Neuronal stem cell (in vitro differentiated cells): ENCODE results near the gene LRP1B.
"Not testable (repeated sequence)": the region's sequence is repeated elsewhere in the genome, so short reads cannot be mapped to it uniquely, and the experiment has no call there.

Source experiments
- DNase-seq: peaks from one replicate; pipeline ENCODE4 v3.0.0-alpha.2; 2013; ENCODE audit warnings: low spot score
- H2AFZ ChIP-seq: one replicate; pipeline ENCODE4 v1.6.1; 2013; ENCODE audit warnings: mild to moderate bottlenecking, low read length, inconsistent platforms
- H2AK5ac ChIP-seq: 2 replicates; pipeline ENCODE4 v1.6.1; 2013; ENCODE audit warnings: low read depth, mild to moderate bottlenecking, inconsistent platforms, low read length, moderate library complexity, mixed read lengths
- H2BK120ac ChIP-seq: 2 replicates; pipeline ENCODE4 v1.6.1; 2013; ENCODE audit warnings: low read depth, mild to moderate bottlenecking, inconsistent platforms, low read length, moderate library complexity, mixed read lengths
- H2BK12ac ChIP-seq: one replicate; pipeline ENCODE4 v1.6.1; 2013; ENCODE audit warnings: low read length, inconsistent platforms
- H2BK15ac ChIP-seq: 2 replicates; pipeline ENCODE4 v1.6.1; 2013; ENCODE audit warnings: mild to moderate bottlenecking, low read length, inconsistent platforms, mixed read lengths
- H2BK5ac ChIP-seq: one replicate; pipeline ENCODE4 v1.6.1; 2013; ENCODE audit warnings: inconsistent platforms, mild to moderate bottlenecking, low read length, moderate library complexity
- H3K14ac ChIP-seq: one replicate; pipeline ENCODE4 v1.6.1; 2013; ENCODE audit warnings: low read length, inconsistent platforms
- H3K18ac ChIP-seq: 2 replicates; pipeline ENCODE4 v1.6.1; 2013; ENCODE audit warnings: low read length, inconsistent platforms
- H3K23ac ChIP-seq: 2 replicates; pipeline ENCODE4 v1.6.1; 2013; ENCODE audit warnings: low read depth, mild to moderate bottlenecking, mixed read lengths, low read length, inconsistent platforms; ENCODE audit not compliant: poor library complexity
- H3K27ac ChIP-seq: replicated peaks from 3 replicates; pipeline ENCODE4 v1.5.1; 2013; ENCODE audit warnings: low read length, inconsistent platforms
- H3K27me3 ChIP-seq, 3 experiments: 2 replicates each; pipeline ENCODE4 v1.6.1; 2013; ENCODE audit warnings: low read length in 3 of 3, mild to moderate bottlenecking in 2 of 3, inconsistent platforms in 1 of 3, low read depth in 1 of 3, mixed read lengths in 1 of 3, moderate library complexity in 1 of 3; ENCODE audit not compliant: control insufficient read depth in 3 of 3, insufficient read depth in 3 of 3
- H3K36me3 ChIP-seq, 2 donors: replicated peaks in 1 of 2; 2 replicates each; pipeline ENCODE4 v1.6.1; 2013; ENCODE audit warnings: low read length in 2 of 2; ENCODE audit not compliant: control insufficient read depth in 2 of 2, insufficient read depth in 2 of 2
- H3K4ac ChIP-seq: 2 replicates; pipeline ENCODE4 v1.6.1; 2013; ENCODE audit warnings: inconsistent platforms, mild to moderate bottlenecking, low read length, moderate library complexity
- H3K4me1 ChIP-seq, 2 donors: 1 replicate in 1 of 2; 2 replicates in 1 of 2; pipeline ENCODE4 v1.6.1; 2013; ENCODE audit warnings: low read length in 2 of 2, low read depth in 1 of 2; ENCODE audit not compliant: control insufficient read depth in 2 of 2, insufficient read depth in 1 of 2
- H3K4me2 ChIP-seq: one replicate; pipeline ENCODE4 v1.6.1; 2013; ENCODE audit warnings: mild to moderate bottlenecking, low read length, inconsistent platforms; ENCODE audit not compliant: insufficient read depth, poor library complexity, severe bottlenecking
- H3K4me3 ChIP-seq, 2 donors: 2 replicates each; pipeline ENCODE4 v1.5.1; 2013; ENCODE audit warnings: low read length in 2 of 2, mild to moderate bottlenecking in 2 of 2, inconsistent platforms in 1 of 2, moderate library complexity in 1 of 2
- H3K79me1 ChIP-seq: one replicate; pipeline ENCODE4 v1.6.1; 2013; ENCODE audit warnings: low read depth, mild to moderate bottlenecking, inconsistent platforms, low read length, moderate library complexity
- H3K9ac ChIP-seq: one replicate; pipeline ENCODE4 v1.6.1; 2013; ENCODE audit warnings: mild to moderate bottlenecking, low read depth, low read length, inconsistent platforms; ENCODE audit not compliant: poor library complexity
- H3K9me3 ChIP-seq, 2 donors: replicated peaks in 1 of 2; 2 replicates each; pipeline versions ENCODE3 to v1.6.1; 2013; ENCODE audit warnings: low read length in 2 of 2, mild to moderate bottlenecking in 2 of 2, inconsistent platforms in 1 of 2, low read depth in 1 of 2, mixed read lengths in 1 of 2, moderate library complexity in 1 of 2; ENCODE audit not compliant: control insufficient read depth in 2 of 2, insufficient read depth in 1 of 2
- H4K8ac ChIP-seq: one replicate; pipeline ENCODE4 v1.6.1; 2013; ENCODE audit warnings: low read depth, mild to moderate bottlenecking, inconsistent platforms, low read length, moderate library complexity
- H4K91ac ChIP-seq: one replicate; pipeline ENCODE4 v1.6.1; 2013; ENCODE audit warnings: low read length, low read depth, mild to moderate bottlenecking, inconsistent platforms; ENCODE audit not compliant: poor library complexity
- WGBS, 2 donors: extraction: QIAGEN DNeasy Blood & Tissue Kit; methylation state at CpG; one replicate each; pipeline ENCODE4 v1.1.7; 2013; ENCODE audit warnings: missing lambda C conversion rate in 2 of 2, mixed read lengths in 1 of 2; ENCODE audit not compliant: insufficient read length in 2 of 2, insufficient replicate concordance in 1 of 2; ENCODE audit errors: extremely low coverage in 2 of 2; 5-methylcytosine and 5-hydroxymethylcytosine counted together

Gene LRP1B

DNA sequence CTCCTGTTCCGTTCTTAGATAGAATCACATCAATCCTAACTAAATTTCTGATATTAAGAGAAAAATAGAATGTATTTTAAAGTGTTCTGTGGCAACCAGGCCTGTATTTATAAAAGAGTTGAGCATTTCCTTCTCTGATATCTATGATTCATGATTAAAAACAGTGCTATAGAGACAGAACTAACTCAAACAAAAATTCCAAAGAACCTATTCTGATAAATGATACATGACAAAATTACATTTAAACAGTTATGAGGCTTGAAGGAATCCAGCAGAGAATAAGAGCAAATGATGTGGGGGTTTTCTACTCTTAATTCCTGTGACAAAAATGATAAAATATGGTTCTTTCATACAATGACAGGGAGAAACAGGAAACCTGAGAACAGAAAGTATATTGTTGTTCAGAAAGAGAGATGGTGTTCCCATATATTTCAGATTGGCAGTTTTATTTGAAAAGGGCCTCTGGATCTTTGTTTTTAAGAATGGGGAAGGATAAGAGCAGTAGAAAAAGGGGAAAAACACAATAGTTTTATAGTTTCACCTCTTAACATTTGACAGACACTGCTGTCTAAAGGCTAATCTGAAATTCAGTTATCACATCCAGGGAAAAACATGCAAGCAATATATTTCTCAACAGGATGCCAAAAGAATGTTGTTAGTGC lies 944.3 kb downstream of the LRP1B start:
- H3K4me2 ChIP-seq: no peak overlapping the region
- H3K4me1 ChIP-seq: no peaks in the 10 kb centered on the region
- no peak overlapping the region for H2BK15ac ChIP-seq
- H3K9ac ChIP-seq: no peak overlapping the region
- H3K27ac ChIP-seq: no peak overlapping the region
- H3K9me3 ChIP-seq: no peaks in the 10 kb centered on the region
- no peak overlapping the region for H2BK120ac ChIP-seq
- H2BK5ac ChIP-seq: no peak overlapping the region
- H4K8ac ChIP-seq: no peak overlapping the region
- H3K18ac ChIP-seq: no peak overlapping the region
- H3K36me3 ChIP-seq: no peaks in the 10 kb centered on the region
- no CpG with 5 or more reads among the region's 1 CpG for WGBS, 2 donors
- H3K4me3 ChIP-seq: no peak overlapping the region
- H3K14ac ChIP-seq: no peak overlapping the region
- no peaks in the 10 kb centered on the region for H3K79me1 ChIP-seq
- H3K4ac ChIP-seq: no peak overlapping the region
- H3K27me3 ChIP-seq: no peaks in the 10 kb centered on the region
- no peak overlapping the region for H3K23ac ChIP-seq
- H2AK5ac ChIP-seq: no peak overlapping the region
- DNase-seq: no peak
- peak overlapping the region; percentile 63 for H2AFZ ChIP-seq
- H4K91ac ChIP-seq: no peak overlapping the region
- no peak overlapping the region for H2BK12ac ChIP-seq

DNA sequence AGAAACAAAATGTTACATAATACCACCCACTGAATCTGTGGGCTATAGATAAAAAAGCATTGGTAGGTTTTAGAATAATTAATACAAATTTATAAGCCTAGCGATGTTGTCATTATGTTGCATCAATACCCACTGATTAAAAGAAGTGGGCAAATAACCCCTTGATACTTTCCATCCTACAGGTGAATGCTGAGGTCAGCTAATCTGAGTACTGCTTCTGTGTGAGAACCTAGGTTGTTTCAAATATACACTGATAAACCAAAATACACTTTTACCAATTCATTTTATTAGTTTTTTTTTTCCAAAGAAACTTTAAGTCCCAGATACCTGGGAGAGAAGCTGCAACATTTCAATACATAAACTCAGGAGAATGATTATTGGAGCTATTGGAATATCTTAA lies 948.6 kb downstream of the LRP1B start:
- Histone ChIP-seq H2BK120ac (no peak overlapping the region), H3K4me3 (no peak overlapping the region), H3K4me1 (no peaks in the 10 kb centered on the region), H2AFZ (no peak overlapping the region), H3K4me2 (no peak overlapping the region), H4K91ac (no peak overlapping the region), H2BK12ac (no peak overlapping the region), H3K14ac (no peak overlapping the region), H3K9ac (no peak overlapping the region), H4K8ac (no peak overlapping the region), H3K4ac (no peak overlapping the region), H2AK5ac (no peak overlapping the region), H3K9me3 (no peaks in the 10 kb centered on the region), H3K27me3 (no peaks in the 10 kb centered on the region), H2BK15ac (no peak overlapping the region), H3K79me1 (no peaks in the 10 kb centered on the region), H3K18ac (no peak overlapping the region), H3K23ac (no peak overlapping the region), H3K27ac (no peak overlapping the region), H2BK5ac (no peak overlapping the region), H3K36me3 (no peaks in the 10 kb centered on the region)
- DNase-seq: no peak
- WGBS, 2 donors: no CpG with 5 or more reads among the region's 1 CpG

DNA sequence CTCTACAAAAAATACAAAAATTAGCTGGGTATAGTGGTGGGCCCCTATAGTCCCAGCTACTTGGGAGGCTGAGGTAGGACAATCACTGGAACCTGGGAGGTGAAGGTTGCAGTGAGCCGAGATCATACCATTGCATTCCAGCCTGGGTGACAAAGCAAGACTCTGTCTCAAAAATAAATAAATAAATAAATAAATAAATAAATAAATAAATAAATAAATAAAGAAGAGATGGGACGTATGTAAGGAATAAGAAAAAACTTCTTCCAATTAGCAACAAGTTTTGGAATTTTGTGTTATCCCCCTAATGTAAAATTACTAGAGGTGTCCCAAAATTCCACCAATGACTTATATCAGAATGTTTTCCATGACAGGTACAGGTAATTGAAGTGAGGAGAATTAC lies 961.7 kb downstream of the LRP1B start:
- not testable (repeated sequence) for H2AK5ac ChIP-seq, H2AFZ ChIP-seq, H2BK120ac ChIP-seq, H2BK12ac ChIP-seq, H3K9ac ChIP-seq, H3K9me3 ChIP-seq, H3K18ac ChIP-seq, H2BK15ac ChIP-seq, DNase-seq, H3K4me3 ChIP-seq, H3K23ac ChIP-seq, H4K8ac ChIP-seq, H3K27ac ChIP-seq, H3K4me1 ChIP-seq, H3K14ac ChIP-seq, H3K4me2 ChIP-seq, H3K27me3 ChIP-seq, H3K4ac ChIP-seq, H4K91ac ChIP-seq, H3K36me3 ChIP-seq, H2BK5ac ChIP-seq, H3K79me1 ChIP-seq
- WGBS, 2 donors: no CpG with 5 or more reads among the region's 2 CpGs

DNA sequence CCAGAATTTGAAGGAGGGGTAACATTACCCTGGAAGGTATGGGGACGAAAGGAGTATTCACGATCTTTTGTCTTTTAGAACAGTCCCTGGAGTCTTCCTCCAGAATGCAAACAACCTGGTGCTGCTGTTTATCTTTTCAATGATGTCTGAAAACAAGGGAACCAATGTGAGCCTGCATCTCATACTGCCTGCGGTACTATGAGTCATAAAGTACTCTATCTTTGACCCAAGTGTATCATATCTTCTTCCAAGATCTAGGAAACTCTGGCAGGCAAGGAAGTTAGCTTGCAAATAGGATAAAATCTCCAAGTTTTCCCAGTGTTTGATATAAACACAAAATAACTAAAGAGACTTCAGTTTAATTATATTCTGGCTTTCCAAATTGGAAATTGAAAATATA lies 968.5 kb downstream of the LRP1B start:
- Histone ChIP-seq H2BK15ac (no peak overlapping the region), H3K4me1 (no peaks in the 10 kb centered on the region), H3K4me3 (no peak overlapping the region), H3K18ac (no peak overlapping the region), H3K36me3 (no peaks in the 10 kb centered on the region), H3K14ac (no peak overlapping the region), H4K8ac (no peak overlapping the region), H3K27ac (no peak overlapping the region), H3K23ac (no peak overlapping the region), H2AFZ (peak overlapping the region; percentile 11), H3K27me3 (no peaks in the 10 kb centered on the region), H3K4me2 (no peak overlapping the region), H2BK120ac (no peak overlapping the region), H3K79me1 (no peaks in the 10 kb centered on the region), H3K4ac (no peak overlapping the region), H2AK5ac (no peak overlapping the region), H2BK5ac (no peak overlapping the region), H2BK12ac (no peak overlapping the region), H4K91ac (no peak overlapping the region), H3K9ac (no peak overlapping the region), H3K9me3 (no peaks in the 10 kb centered on the region)
- WGBS, 2 donors: no CpG with 5 or more reads among the region's 3 CpGs
- DNase-seq: no peak
